ENCODE results near the gene BCAN.

BCAN gene

GRCh38 chr1:156632355-156632754, 9.6 kb upstream of the BCAN start:
- peaks cover 46% of the 10 kb centered on the region for H3K27me3 ChIP-seq (ENCODE audit: insufficient read depth, low read length)
- no peak overlapping the region for H3K9ac ChIP-seq (ENCODE audit: low read depth, low read length)
- no peaks in the 10 kb centered on the region for H3K4me1 ChIP-seq (ENCODE audit: insufficient read depth, low read length)
- H3K9me3 ChIP-seq (ENCODE audit: insufficient read depth, low read depth, low read length), result no peaks in the 10 kb centered on the region
- no peak overlapping the region for H3K4me3 ChIP-seq (ENCODE audit: low read length)
- no peaks in the 10 kb centered on the region for H3K36me3 ChIP-seq (ENCODE audit: insufficient read depth, low read depth, low read length)
- H3K27ac ChIP-seq (ENCODE audit: low read length), result no peak overlapping the region

- Histone ChIP-seq H3K9me3 (ENCODE audit: insufficient read depth, low read depth, low read length) (no peaks in the 10 kb centered on the region), H3K4me3 (ENCODE audit: low read length) (no peak overlapping the region), H3K27me3 (ENCODE audit: insufficient read depth, low read length) (peaks cover 91% of the 10 kb centered on the region), H3K9ac (ENCODE audit: low read depth, low read length) (no peak overlapping the region), H3K27ac (ENCODE audit: low read length) (no peak overlapping the region), H3K4me1 (ENCODE audit: insufficient read depth, low read length) (no peaks in the 10 kb centered on the region), H3K36me3 (ENCODE audit: insufficient read depth, low read depth, low read length) (no peaks in the 10 kb centered on the region)
These were observed 3.5 kb upstream of the BCAN start for GRCh38 chr1:156638189-156638985.

- Histone ChIP-seq H3K4me3 (ENCODE audit: low read length) (no peak overlapping the region), H3K27me3 (ENCODE audit: insufficient read depth, low read length) (peaks cover 95% of the 10 kb centered on the region), H3K9me3 (ENCODE audit: insufficient read depth, low read depth, low read length) (no peaks in the 10 kb centered on the region), H3K27ac (ENCODE audit: low read length) (no peak overlapping the region), H3K4me1 (ENCODE audit: insufficient read depth, low read length) (no peaks in the 10 kb centered on the region), H3K36me3 (ENCODE audit: insufficient read depth, low read depth, low read length) (no peaks in the 10 kb centered on the region), H3K9ac (ENCODE audit: low read depth, low read length) (no peak overlapping the region)
These were observed 2.3 kb upstream of the BCAN start for GRCh38 chr1:156639601-156640101.

- Histone ChIP-seq H3K9ac (ENCODE audit: low read depth, low read length) (no peak overlapping the region; the same call in 1 of the 2 replicates), H3K4me3 (ENCODE audit: low read length) (peak overlapping the region; percentile 77), H3K36me3 (ENCODE audit: insufficient read depth, low read depth, low read length) (no peaks in the 10 kb centered on the region), H3K9me3 (ENCODE audit: insufficient read depth, low read depth, low read length) (no peaks in the 10 kb centered on the region), H3K27ac (ENCODE audit: low read length) (no peak overlapping the region), H3K4me1 (ENCODE audit: insufficient read depth, low read length) (no peaks in the 10 kb centered on the region), H3K27me3 (ENCODE audit: insufficient read depth, low read length) (peaks cover 95% of the 10 kb centered on the region)
These were observed 843 bp upstream of the BCAN start for GRCh38 chr1:156640842-156641706.

GRCh38 chr1:156642265-156643048, 540 bp downstream of the BCAN start:
- H3K27me3 ChIP-seq (ENCODE audit: insufficient read depth, low read length), result peaks cover 96% of the 10 kb centered on the region
- peak overlapping the region; percentile 77 for H3K4me3 ChIP-seq (ENCODE audit: low read length)
- no peak overlapping the region for H3K27ac ChIP-seq (ENCODE audit: low read length)
- no peaks in the 10 kb centered on the region for H3K36me3 ChIP-seq (ENCODE audit: insufficient read depth, low read depth, low read length)
- no peaks in the 10 kb centered on the region for H3K9me3 ChIP-seq (ENCODE audit: insufficient read depth, low read depth, low read length)
- no peaks in the 10 kb centered on the region for H3K4me1 ChIP-seq (ENCODE audit: insufficient read depth, low read length)
- H3K9ac ChIP-seq (ENCODE audit: low read depth, low read length), result no peak overlapping the region

- H3K27me3 ChIP-seq (ENCODE audit: insufficient read depth, low read length), result peaks cover 93% of the 10 kb centered on the region
- H3K36me3 ChIP-seq (ENCODE audit: insufficient read depth, low read depth, low read length), result no peaks in the 10 kb centered on the region
- no peaks in the 10 kb centered on the region for H3K9me3 ChIP-seq (ENCODE audit: insufficient read depth, low read depth, low read length)
- H3K27ac ChIP-seq (ENCODE audit: low read length), result no peak overlapping the region
- no peak overlapping the region; the same call in 1 of the 2 replicates for H3K4me3 ChIP-seq (ENCODE audit: low read length)
- no peaks in the 10 kb centered on the region for H3K4me1 ChIP-seq (ENCODE audit: insufficient read depth, low read length)
- no peak overlapping the region for H3K9ac ChIP-seq (ENCODE audit: low read depth, low read length)
These were observed 1.3 kb downstream of the BCAN start for GRCh38 chr1:156643049-156643777.

GRCh38 chr1:156643778-156644092, 1.8 kb downstream of the BCAN start:
- Histone ChIP-seq H3K9ac (ENCODE audit: low read depth, low read length) (no peak overlapping the region), H3K27ac (ENCODE audit: low read length) (no peak overlapping the region), H3K36me3 (ENCODE audit: insufficient read depth, low read depth, low read length) (no peaks in the 10 kb centered on the region), H3K27me3 (ENCODE audit: insufficient read depth, low read length) (peaks cover 93% of the 10 kb centered on the region), H3K4me1 (ENCODE audit: insufficient read depth, low read length) (no peaks in the 10 kb centered on the region), H3K9me3 (ENCODE audit: insufficient read depth, low read depth, low read length) (no peaks in the 10 kb centered on the region), H3K4me3 (ENCODE audit: low read length) (no peak overlapping the region)

- H3K36me3 ChIP-seq (ENCODE audit: insufficient read depth, low read depth, low read length), result no peaks in the 10 kb centered on the region
- H3K9ac ChIP-seq (ENCODE audit: low read depth, low read length), result no peak overlapping the region
- H3K4me3 ChIP-seq (ENCODE audit: low read length), result no peak overlapping the region
- peaks cover 93% of the 10 kb centered on the region for H3K27me3 ChIP-seq (ENCODE audit: insufficient read depth, low read length)
- H3K27ac ChIP-seq (ENCODE audit: low read length), result no peak overlapping the region
- H3K9me3 ChIP-seq (ENCODE audit: insufficient read depth, low read depth, low read length), result no peaks in the 10 kb centered on the region
- H3K4me1 ChIP-seq (ENCODE audit: insufficient read depth, low read length), result no peaks in the 10 kb centered on the region
These were observed 2.2 kb downstream of the BCAN start for GRCh38 chr1:156644146-156644545.

- peaks cover 93% of the 10 kb centered on the region for H3K27me3 ChIP-seq (ENCODE audit: insufficient read depth, low read length)
These were observed 2.7 kb downstream of the BCAN start for GRCh38 chr1:156644640-156645039.

GRCh38 chr1:156645056-156645455, 3.1 kb downstream of the BCAN start:
- H3K27me3 ChIP-seq (ENCODE audit: insufficient read depth, low read length), result peaks cover 93% of the 10 kb centered on the region
- H3K4me3 ChIP-seq (ENCODE audit: low read length), result no peak overlapping the region
- H3K36me3 ChIP-seq (ENCODE audit: insufficient read depth, low read depth, low read length), result no peaks in the 10 kb centered on the region
- no peaks in the 10 kb centered on the region for H3K9me3 ChIP-seq (ENCODE audit: insufficient read depth, low read depth, low read length)
- no peaks in the 10 kb centered on the region for H3K4me1 ChIP-seq (ENCODE audit: insufficient read depth, low read length)
- no peak overlapping the region for H3K9ac ChIP-seq (ENCODE audit: low read depth, low read length)
- H3K27ac ChIP-seq (ENCODE audit: low read length), result no peak overlapping the region

More at GRCh38 chr1:156644640-156645039, 2.7 kb downstream of the BCAN start:
- H3K4me1 ChIP-seq (ENCODE audit: insufficient read depth, low read length), result no peaks in the 10 kb centered on the region
- H3K4me3 ChIP-seq (ENCODE audit: low read length), result no peak overlapping the region
- no peaks in the 10 kb centered on the region for H3K36me3 ChIP-seq (ENCODE audit: insufficient read depth, low read depth, low read length)
- H3K27ac ChIP-seq (ENCODE audit: low read length), result no peak overlapping the region
- H3K9ac ChIP-seq (ENCODE audit: low read depth, low read length), result no peak overlapping the region
- H3K9me3 ChIP-seq (ENCODE audit: insufficient read depth, low read depth, low read length), result no peaks in the 10 kb centered on the region

- Histone ChIP-seq H3K27ac (ENCODE audit: low read length) (no peak overlapping the region), H3K36me3 (ENCODE audit: insufficient read depth, low read depth, low read length) (no peaks in the 10 kb centered on the region), H3K27me3 (ENCODE audit: insufficient read depth, low read length) (peaks cover 93% of the 10 kb centered on the region), H3K9ac (ENCODE audit: low read depth, low read length) (no peak overlapping the region), H3K4me1 (ENCODE audit: insufficient read depth, low read length) (no peaks in the 10 kb centered on the region), H3K4me3 (ENCODE audit: low read length) (no peak overlapping the region), H3K9me3 (ENCODE audit: insufficient read depth, low read depth, low read length) (no peaks in the 10 kb centered on the region)
These were observed 3.7 kb downstream of the BCAN start for GRCh38 chr1:156645666-156646065.
